HepG2 (cell line): Measurements from ENCODE around the gene PFKP. TPM values are rescaled to one million over a fixed set of nuclear protein-coding genes. Genes with fewer than 3 reads are reported as not detected.

Source experiments
- ATAC-seq: fragments of 200-7000 bp; cut with Tn5 transposase; 3 replicates; pipeline ENCODE4 v1.9.1; 2020; ENCODE audit warnings: mild to moderate bottlenecking, moderate library complexity
- BruUV-seq: library from RNA; stranded (reverse); fragments of 400-500 nt; replicated peaks from 2 replicates; lab custom pipeline; 2021; lab: Mats Ljungman, UMichigan
- CTCF ChIA-PET: fragments of 300-600 bp; formaldehyde crosslinking; extraction: SDS; loops from one replicate; lab custom pipeline; 2021; ENCODE audit warnings: low total read pairs, inconsistent platforms, low intra/inter-chr PET ratio; lab: Yijun Ruan, JAX
- POLR2A ChIA-PET: fragments of 350-600 bp; sonication (Branson Sonifier 250); formaldehyde crosslinking; loops from one replicate; lab custom pipeline; 2020; ENCODE audit warnings: antibody characterized with exemption, inconsistent platforms; lab: Yijun Ruan, JAX
- DNase-seq: peaks from one replicate; pipeline ENCODE4 v3.0.0-alpha.2; 2015; ENCODE audit warnings: low spot score
- FAIRE-seq: peaks from 3 replicates; lab custom pipeline; 2011; peaks lifted over from hg19 to GRCh38; lab: Jason Lieb, UNC
- H2AFZ ChIP-seq: one replicate; pipeline ENCODE4 v1.6.1; 2011; ENCODE audit warnings: low read length, inconsistent platforms
- H3K27ac ChIP-seq: fragments of 300-600 bp; 3 replicates; pipeline ENCODE4 v1.8.0; 2011; ENCODE audit warnings: mixed run types, mild to moderate bottlenecking, mixed read lengths, low read length, inconsistent platforms; ENCODE audit not compliant: insufficient read depth; ENCODE audit errors: extremely low read length
- H3K27me3 ChIP-seq, 2 experiments: fragments of 200-600 bp in 1 of 2; 2 replicates in 1 of 2; 3 replicates in 1 of 2; pipeline versions ENCODE4 v1.6.0 to v1.8.0; 2011; ENCODE audit warnings: low read length in 2 of 2, mild to moderate bottlenecking in 2 of 2, moderate library complexity in 2 of 2, inconsistent platforms in 1 of 2; ENCODE audit not compliant: insufficient read depth in 2 of 2, control insufficient read depth in 1 of 2
- H3K36me3 ChIP-seq, 2 experiments: fragments of 200-600 bp in 1 of 2; replicated peaks in 1 of 2; 2 replicates in 1 of 2; 3 replicates in 1 of 2; pipeline versions ENCODE4 v1.5.1 to v1.8.0; 2011; ENCODE audit warnings: low read length in 2 of 2, inconsistent platforms in 1 of 2; ENCODE audit not compliant: insufficient read depth in 2 of 2, control insufficient read depth in 1 of 2
- H3K4me1 ChIP-seq: 2 replicates; pipeline ENCODE4 v1.5.1; 2012; ENCODE audit warnings: low read length, inconsistent platforms; ENCODE audit not compliant: insufficient read depth
- H3K4me2 ChIP-seq: 2 replicates; pipeline ENCODE4 v1.6.0; 2011; ENCODE audit warnings: low read depth, low read length, inconsistent platforms
- H3K4me3 ChIP-seq, 3 experiments: fragments of 200-600 bp in 1 of 3; sonication (generic), shearing (Covaris generic) in 1 of 3; replicated peaks in 1 of 3; 2 replicates each; pipeline ENCODE4 v1.5.1; 2011 to 2016; ENCODE audit warnings: low read length in 3 of 3, inconsistent platforms in 2 of 3, low read depth in 2 of 3, mild to moderate bottlenecking in 2 of 3, control low read depth in 1 of 3, mixed read lengths in 1 of 3; ENCODE audit not compliant: insufficient read depth in 1 of 3
- H3K79me2 ChIP-seq: one replicate; pipeline ENCODE4 v1.6.1; 2011; ENCODE audit warnings: low read length, inconsistent platforms; ENCODE audit not compliant: insufficient read depth
- H3K9ac ChIP-seq: 2 replicates; pipeline ENCODE4 v1.6.0; 2011; ENCODE audit warnings: mild to moderate bottlenecking, low read depth, low read length, inconsistent platforms; ENCODE audit not compliant: insufficient read depth
- H3K9me3 ChIP-seq: 2 replicates; pipeline ENCODE4 v1.5.1; 2012; ENCODE audit warnings: mild to moderate bottlenecking, low read length
- H4K20me1 ChIP-seq: 2 replicates; pipeline ENCODE4 v1.6.0; 2011; ENCODE audit warnings: inconsistent platforms, mild to moderate bottlenecking, low read length, moderate library complexity; ENCODE audit not compliant: insufficient read depth
- ATF7 ChIP-seq, 2 experiments: fragments of 450-650 bp in 1 of 2; sonication (generic) in 1 of 2; formaldehyde crosslinking in 1 of 2; IDR thresholded peaks; 2 replicates each; pipeline versions ENCODE4 v1.4.0 to v1.6.1; 2016 to 2020; ENCODE audit warnings: antibody characterized with exemption in 1 of 2, mild to moderate bottlenecking in 1 of 2, missing genetic modification reagents in 1 of 2
- NPAS2 ChIP-seq: sonication (generic); formaldehyde crosslinking; IDR thresholded peaks from 2 replicates; pipeline ENCODE4 v1.8.0; 2022; ENCODE audit warnings: mild to moderate bottlenecking, missing genetic modification reagents, borderline replicate concordance
- PREB ChIP-seq: sonication (generic); formaldehyde crosslinking; IDR thresholded peaks from 2 replicates; pipeline ENCODE4 v1.4.0; 2020; ENCODE audit warnings: missing genetic modification reagents
- THAP7 ChIP-seq: sonication (generic); formaldehyde crosslinking; IDR thresholded peaks from 2 replicates; pipeline ENCODE4 v1.8.1; 2023; ENCODE audit warnings: mild to moderate bottlenecking, missing genetic modification reagents
- ZNF350 ChIP-seq: sonication (generic); formaldehyde crosslinking; IDR thresholded peaks from 2 replicates; pipeline ENCODE4 v1.4.0; 2020; ENCODE audit warnings: mild to moderate bottlenecking, low read depth, missing genetic modification reagents, borderline replicate concordance
- ZNF619 ChIP-seq: sonication (generic); formaldehyde crosslinking; IDR thresholded peaks from 2 replicates; pipeline ENCODE4 v1.4.0; 2020; ENCODE audit warnings: mild to moderate bottlenecking, missing genetic modification reagents
- WGBS: methylation state at CpG from one replicate; pipeline ENCODE4 v1.1.6; 2017; ENCODE audit warnings: low lambda C conversion rate; 5-methylcytosine and 5-hydroxymethylcytosine counted together
- in situ Hi-C: cut with HindIII; loops from 2 replicates; pipeline ENCODE4 v1.10.0; 2017; ENCODE audit warnings: low pct_unique_long_range_greater_than_20kb; ENCODE audit not compliant: extremely low pct_ligation_motif_present
- intact Hi-C: fragments of 100-400 bp; cut with micrococcal nuclease; formaldehyde crosslinking; loops from one replicate; pipeline ENCODE4 v1.10.0; 2022; ENCODE audit not compliant: unreplicated experiment
- polyA plus RNA-seq, 8 experiments: library from polyadenylated mRNA; depleted of rRNA in 3 of 8; stranded (reverse) in 7 of 8; unstranded in 1 of 8; fragments of >200 nt; fragmentation: Illumina TruSeq in 4 of 8; extraction: Trizol in 4 of 8; gene quantifications; 2 replicates each; pipeline versions ENCODE4 v1.2.1 to v1.2.3, GENCODE V29; 2011 to 2016; ENCODE audit warnings: low read depth in 4 of 8, missing spikeins in 1 of 8, mixed read lengths in 1 of 8; ENCODE audit not compliant: insufficient read depth in 1 of 8
- total RNA-seq, 5 experiments: library from RNA; depleted of rRNA; stranded (reverse); fragments of >200 nt; fragmentation: Illumina TruSeq; extraction: Trizol; gene quantifications; 2 replicates each; pipeline ENCODE4 v1.2.3, GENCODE V29; 2016; ENCODE audit warnings: low read depth in 1 of 5
- TF ChIP-seq, protein P1 (sequence below): sonication (generic); formaldehyde crosslinking; IDR thresholded peaks from 2 replicates; pipeline ENCODE4 v1.5.1; 2020; ENCODE audit warnings: missing genetic modification reagents, mild to moderate bottlenecking, borderline replicate concordance
- TF ChIP-seq, protein P2 (sequence below): sonication (generic); formaldehyde crosslinking; conservative IDR thresholded peaks from 2 replicates; pipeline ENCODE4 v1.8.0; 2022; ENCODE audit warnings: mild to moderate bottlenecking, moderate library complexity, missing genetic modification reagents

Gene PFKP
- total and polyA plus RNA-seq, 2 of the 13 experiments (the other 11 are each of a cell fraction or from before 2014, with no cell fraction given): 0.80 to 2.4 TPM

DNA sequence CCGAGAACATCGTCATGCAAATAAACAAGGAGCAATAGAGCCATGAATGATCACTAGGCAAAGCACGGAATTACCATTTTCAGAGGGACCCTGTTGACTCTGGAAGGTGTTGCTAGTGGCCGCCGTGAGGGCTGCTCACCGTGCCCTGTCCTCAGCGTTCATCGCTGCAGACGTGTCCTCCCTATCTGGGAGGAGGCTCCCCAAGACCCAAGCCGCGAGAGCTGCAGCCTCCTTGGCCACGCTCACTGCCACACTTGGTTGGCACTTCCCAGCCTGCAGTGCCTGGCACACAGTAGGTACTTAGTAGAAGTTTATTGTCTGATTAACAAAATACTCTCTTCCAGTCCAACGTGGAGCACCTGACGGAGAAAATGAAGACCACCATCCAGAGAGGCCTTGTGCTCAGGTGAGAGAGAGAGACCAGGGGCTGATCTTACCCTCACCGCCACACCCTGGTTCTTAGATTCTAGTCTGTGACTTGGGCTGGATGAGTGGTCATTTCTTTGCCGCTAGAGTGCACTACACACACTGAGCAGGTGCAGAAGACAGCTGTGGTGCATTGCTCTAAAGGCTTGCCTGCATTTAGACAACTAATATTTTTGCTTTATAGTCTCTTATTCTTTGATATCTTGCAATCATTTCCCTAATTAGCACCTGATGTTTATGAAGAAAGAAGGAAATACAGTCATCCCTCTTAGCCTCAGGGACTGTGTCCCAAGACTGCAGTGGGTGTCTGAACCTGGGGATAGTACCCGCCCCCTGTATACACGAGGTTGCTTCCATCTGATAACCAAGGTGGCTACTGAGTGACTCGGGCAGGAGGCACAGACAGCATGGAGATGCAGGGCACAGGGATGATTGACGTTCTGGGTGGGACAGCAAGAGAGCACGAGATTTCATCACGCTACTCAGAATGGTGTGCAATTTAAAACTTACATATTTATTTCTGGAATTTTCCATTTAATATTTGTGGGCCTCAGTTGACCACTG, 65.0 kb downstream of the PFKP start (continued):
- TF ChIP-seq, protein P1, sequence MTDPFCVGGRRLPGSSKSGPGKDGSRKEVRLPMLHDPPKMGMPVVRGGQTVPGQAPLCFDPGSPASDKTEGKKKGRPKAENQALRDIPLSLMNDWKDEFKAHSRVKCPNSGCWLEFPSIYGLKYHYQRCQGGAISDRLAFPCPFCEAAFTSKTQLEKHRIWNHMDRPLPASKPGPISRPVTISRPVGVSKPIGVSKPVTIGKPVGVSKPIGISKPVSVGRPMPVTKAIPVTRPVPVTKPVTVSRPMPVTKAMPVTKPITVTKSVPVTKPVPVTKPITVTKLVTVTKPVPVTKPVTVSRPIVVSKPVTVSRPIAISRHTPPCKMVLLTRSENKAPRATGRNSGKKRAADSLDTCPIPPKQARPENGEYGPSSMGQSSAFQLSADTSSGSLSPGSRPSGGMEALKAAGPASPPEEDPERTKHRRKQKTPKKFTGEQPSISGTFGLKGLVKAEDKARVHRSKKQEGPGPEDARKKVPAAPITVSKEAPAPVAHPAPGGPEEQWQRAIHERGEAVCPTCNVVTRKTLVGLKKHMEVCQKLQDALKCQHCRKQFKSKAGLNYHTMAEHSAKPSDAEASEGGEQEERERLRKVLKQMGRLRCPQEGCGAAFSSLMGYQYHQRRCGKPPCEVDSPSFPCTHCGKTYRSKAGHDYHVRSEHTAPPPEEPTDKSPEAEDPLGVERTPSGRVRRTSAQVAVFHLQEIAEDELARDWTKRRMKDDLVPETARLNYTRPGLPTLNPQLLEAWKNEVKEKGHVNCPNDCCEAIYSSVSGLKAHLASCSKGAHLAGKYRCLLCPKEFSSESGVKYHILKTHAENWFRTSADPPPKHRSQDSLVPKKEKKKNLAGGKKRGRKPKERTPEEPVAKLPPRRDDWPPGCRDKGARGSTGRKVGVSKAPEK (CRISPR knock-in tag): no peak
- TF ChIP-seq ZNF619 (CRISPR knock-in tag) (no peak), PREB (CRISPR knock-in tag) (no peak), ZNF350 (CRISPR knock-in tag) (no peak)

- H3K79me2 ChIP-seq: no peaks in the 10 kb centered on the region
- no peaks in the 10 kb centered on the region for H4K20me1 ChIP-seq
- 88% methylated on average over 5 of the region's 5 CpGs for WGBS
- no peak overlapping the region for H2AFZ ChIP-seq
- CTCF ChIA-PET: no interaction called here
- H3K4me1 ChIP-seq: no peaks in the 10 kb centered on the region
- H3K36me3 ChIP-seq: peaks cover 3 to 19% of the 10 kb centered on the region in 2 experiments; a peak in 3 of 5 replicates
- intact Hi-C loops: no loop called here
- no peak overlapping the region for H3K4me3 ChIP-seq
- FAIRE-seq (no peak), ATAC-seq (no peak), DNase-seq (no peak)
- no peak overlapping the region for H3K27ac ChIP-seq
- in situ Hi-C loops: no loop called here
- no peaks in the 10 kb centered on the region for H3K27me3 ChIP-seq
- BruUV-seq: no TSS peak
- H3K9ac ChIP-seq: no peak overlapping the region
- POLR2A ChIA-PET: no interaction called here
- H3K9me3 ChIP-seq: no peaks in the 10 kb centered on the region
- no peak overlapping the region for H3K4me2 ChIP-seq
- TF ChIP-seq ATF7 (IDR thresholded peaks at IDR 0.05) (peak; percentile 19; the same call in 1 of the 2 replicates), ATF7 (CRISPR knock-in tag; IDR thresholded peaks at IDR 0.05) (no peak), NPAS2 (CRISPR knock-in tag) (no peak), THAP7 (no peak)
- TF ChIP-seq, protein P2, sequence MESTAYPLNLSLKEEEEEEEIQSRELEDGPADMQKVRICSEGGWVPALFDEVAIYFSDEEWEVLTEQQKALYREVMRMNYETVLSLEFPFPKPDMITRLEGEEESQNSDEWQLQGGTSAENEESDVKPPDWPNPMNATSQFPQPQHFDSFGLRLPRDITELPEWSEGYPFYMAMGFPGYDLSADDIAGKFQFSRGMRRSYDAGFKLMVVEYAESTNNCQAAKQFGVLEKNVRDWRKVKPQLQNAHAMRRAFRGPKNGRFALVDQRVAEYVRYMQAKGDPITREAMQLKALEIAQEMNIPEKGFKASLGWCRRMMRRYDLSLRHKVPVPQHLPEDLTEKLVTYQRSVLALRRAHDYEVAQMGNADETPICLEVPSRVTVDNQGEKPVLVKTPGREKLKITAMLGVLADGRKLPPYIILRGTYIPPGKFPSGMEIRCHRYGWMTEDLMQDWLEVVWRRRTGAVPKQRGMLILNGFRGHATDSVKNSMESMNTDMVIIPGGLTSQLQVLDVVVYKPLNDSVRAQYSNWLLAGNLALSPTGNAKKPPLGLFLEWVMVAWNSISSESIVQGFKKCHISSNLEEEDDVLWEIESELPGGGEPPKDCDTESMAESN: no peak
Observed at GRCh38 chr10:3133948-3134347, 66.6 kb downstream of the PFKP start.
